GM12873 (cell line): ENCODE data around the gene RUNDC3A.

Source experiments
- CTCF ChIP-seq: IDR thresholded peaks from 2 replicates; pipeline ENCODE4 v1.5.1; 2012; ENCODE audit warnings: low read depth, mild to moderate bottlenecking, moderate library complexity, low read length, control low read depth; ENCODE audit not compliant: insufficient read depth; ENCODE audit errors: missing control alignments

Gene RUNDC3A

GRCh38 chr17:44361292-44362260 lies 53.2 kb downstream of the RUNDC3A start:
- no peak for TF ChIP-seq CTCF

- TF ChIP-seq CTCF, result no peak
Measured at GRCh38 chr17:44362459-44362948, 54.1 kb downstream of the RUNDC3A start.

GRCh38 chr17:44362949-44363612 lies 54.7 kb downstream of the RUNDC3A start:
- TF ChIP-seq CTCF, result no peak

GRCh38 chr17:44363613-44364159 lies 55.3 kb downstream of the RUNDC3A start, which contains the start of gene FAM171A2:
FAM171A2 (minus strand) TSS chr17:44363853; CDS start chr17:44363714, 139 bp downstream.
- TF ChIP-seq CTCF, result peak; percentile 69

- no peak for TF ChIP-seq CTCF
Measured at GRCh38 chr17:44367231-44367979, 59.0 kb downstream of the RUNDC3A start.
